GM19397 (cell line): ENCODE results near the gene ATP1A4.

ENCODE experiments used
- ATAC-seq: cut with Tn5 transposase; IDR thresholded peaks from one replicate; pipeline ENCODE4 v1.9.1; 2021; ENCODE audit warnings: mild to moderate bottlenecking, moderate library complexity; ENCODE audit not compliant: unreplicated experiment

ATP1A4 gene

DNA sequence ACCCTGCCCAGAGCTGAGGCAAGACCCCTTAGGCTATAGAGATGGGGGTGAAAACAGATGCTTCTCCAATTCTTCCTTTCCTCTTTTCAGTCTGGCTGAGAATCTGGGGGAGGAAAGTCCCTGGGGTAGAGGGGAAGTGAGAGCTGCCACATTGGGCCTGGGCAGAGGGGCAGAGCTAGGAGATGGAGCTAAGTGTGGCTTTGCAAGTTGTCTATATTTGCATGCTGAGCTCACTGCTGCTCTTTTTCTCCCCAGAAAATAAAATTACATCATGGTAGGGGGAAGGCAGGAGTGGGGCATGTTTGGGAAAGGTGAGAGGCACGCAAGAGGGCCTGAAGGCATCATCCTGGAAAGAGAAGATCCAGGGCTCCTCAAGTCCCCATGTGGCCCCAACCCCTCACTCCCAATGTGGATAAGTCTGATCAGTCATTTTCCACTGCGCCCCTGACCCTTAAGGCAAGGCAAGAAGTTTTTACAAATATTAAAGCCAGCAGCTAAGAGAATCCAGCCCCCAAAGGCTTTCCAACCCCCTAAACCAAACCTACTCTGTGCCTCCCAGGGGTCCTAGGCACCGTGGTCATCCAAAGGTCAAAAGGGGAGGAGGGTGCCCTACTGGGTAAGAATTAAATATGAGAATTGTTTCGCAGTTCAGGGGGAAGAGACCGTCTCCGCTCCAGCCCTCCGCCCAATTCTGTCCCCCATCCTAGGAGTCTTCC is 53.3 kb downstream of the ATP1A4 start:
- ATAC-seq: peak; percentile 57

DNA sequence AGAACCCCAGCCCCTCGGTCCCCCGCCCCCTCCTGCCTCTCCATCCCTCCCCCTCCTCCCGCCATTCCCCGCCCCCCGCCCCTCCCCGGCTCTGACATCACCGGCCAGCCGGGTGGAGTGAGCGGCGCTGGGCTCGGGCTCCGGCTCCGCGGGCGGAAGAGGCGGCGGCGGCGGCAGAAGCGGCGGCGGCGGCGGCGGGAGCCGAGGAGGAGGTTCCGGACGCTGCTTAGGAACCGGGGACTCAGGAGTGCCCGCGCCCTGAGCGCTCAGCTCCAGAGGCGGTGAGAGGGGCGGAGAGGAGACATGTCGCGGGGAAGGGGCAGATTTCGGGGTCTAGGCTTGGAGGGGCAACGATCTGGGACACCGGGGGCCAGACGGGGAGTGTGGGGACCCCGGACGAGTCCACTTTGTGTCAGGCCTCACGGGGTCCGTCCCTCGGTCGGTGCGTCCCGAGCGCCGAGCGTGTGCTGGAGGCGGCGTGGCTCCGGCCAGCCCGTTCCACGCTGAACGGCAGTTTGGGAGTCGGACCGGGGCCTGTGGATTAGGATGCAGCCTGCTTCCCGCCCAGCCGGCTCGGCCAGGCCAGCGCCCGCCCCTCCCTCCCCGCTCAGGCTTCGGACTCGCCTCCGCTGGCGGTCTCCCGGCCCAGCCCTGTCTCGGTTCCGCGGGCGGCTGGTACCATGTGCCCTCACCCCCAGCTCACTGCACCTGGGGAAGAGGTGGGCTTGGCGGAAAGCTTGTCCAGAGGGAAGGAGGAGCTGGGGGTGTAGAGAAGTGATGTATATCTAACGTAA is 54.0 kb downstream of the ATP1A4 start, which contains the start of gene PEA15:
Gene PEA15, plus strand, starts transcription at position 143 of the 794 bp plus-strand sequence. CDS start 6,161 bp downstream, outside the sequence.
- ATAC-seq: peak; percentile 52

GRCh38 chr1:160206036-160206389 is 54.6 kb downstream of the ATP1A4 start:
- ATAC-seq: no peak

- no peak for ATAC-seq
Observed at GRCh38 chr1:160206421-160207117, 55.2 kb downstream of the ATP1A4 start.

- ATAC-seq: no peak
Observed at GRCh38 chr1:160207118-160207650, 55.8 kb downstream of the ATP1A4 start.

DNA sequence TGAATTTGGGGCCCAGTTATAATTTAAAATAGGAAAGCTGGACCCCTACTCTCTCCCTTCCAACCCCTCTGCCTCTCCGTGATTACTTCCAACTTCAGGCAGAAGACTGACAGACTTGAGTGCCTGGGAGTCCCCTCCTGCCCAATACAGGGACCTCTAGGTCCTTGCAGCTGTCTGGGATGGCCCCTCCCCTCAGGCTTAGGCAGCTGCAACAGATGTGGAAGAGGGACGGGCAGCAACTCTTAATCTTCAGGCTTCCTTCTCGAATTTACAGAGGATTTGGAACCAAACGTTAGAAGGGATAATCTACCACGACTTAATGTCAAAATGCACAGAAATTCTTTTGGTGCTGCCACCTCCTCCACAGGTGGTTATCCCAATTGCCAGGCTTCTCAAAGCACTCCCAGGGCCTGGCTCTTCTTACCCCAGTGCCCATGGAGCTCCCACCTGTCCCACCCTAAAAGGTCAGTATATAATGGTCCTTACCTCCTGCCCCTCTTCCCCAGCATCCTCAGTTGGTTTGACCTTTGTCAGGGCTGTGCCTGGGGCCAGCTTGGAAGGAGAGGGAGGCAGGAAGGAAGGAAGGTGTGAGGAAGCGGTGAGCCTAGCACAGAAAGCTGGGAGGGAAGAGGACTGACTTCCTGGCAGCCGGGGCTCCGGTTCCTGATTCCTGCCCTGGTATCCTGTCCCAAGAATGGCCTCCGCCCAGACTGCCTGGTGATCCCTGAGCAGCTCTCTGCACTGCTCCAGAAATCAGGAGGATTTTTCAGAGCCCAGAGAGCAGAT is 56.6 kb downstream of the ATP1A4 start:
- no peak for ATAC-seq

- no peak for ATAC-seq
Observed at GRCh38 chr1:160208557-160209320, 57.3 kb downstream of the ATP1A4 start.

DNA sequence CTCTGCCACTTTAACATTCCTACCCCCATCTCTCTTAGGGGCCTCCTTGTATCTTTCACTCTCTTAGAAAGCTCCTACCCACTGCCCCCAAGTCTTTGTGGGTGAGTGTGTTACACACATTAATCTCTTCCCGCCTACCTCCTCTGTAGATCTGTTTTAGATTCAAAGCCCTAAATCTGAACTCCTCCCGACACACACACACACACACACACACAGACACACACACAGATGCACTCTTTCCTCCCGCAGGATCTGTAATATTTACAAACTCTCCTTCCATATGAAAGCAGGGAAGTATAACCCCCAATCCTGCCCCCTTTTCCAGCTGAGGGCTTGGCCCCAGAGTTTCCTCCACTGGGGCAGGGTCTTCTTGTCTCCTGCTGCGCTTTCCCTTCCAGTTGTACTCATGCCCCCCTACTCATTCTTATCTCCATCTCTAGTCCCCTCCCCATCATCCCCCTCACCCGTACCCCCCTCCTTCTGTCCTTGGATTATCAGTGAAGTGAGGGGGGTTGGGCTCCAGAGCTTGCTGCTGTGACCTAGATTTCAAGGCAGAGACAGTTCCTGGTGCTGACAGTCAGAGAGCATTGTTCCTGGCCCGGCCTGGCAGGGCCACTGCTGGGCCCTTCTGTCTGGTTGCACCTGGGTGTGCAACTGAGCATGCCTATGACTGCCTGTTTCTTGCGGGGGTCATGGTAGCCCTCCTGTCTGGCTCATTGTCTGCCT is 58.1 kb downstream of the ATP1A4 start:
- no peak for ATAC-seq

DNA sequence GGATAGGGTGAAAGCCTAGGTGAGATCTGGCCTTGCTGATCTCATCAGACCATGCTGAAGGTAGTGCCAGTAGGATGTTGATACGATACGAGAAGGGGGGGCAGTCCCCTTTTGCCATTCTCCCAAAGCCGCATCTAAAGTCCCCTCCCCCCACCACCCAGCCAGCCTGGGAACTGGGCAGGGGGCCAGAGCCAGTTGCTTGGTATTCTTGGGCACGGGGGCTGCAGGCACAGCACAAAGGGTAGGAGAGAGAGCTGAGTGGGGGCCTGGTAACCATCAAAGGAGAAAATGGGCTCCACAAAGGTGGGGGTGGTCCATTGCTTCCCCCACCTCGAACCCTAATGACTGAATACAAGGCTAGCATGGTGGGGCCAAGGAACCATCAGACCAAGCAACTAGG is 59.2 kb downstream of the ATP1A4 start:
- ATAC-seq: no peak

DNA sequence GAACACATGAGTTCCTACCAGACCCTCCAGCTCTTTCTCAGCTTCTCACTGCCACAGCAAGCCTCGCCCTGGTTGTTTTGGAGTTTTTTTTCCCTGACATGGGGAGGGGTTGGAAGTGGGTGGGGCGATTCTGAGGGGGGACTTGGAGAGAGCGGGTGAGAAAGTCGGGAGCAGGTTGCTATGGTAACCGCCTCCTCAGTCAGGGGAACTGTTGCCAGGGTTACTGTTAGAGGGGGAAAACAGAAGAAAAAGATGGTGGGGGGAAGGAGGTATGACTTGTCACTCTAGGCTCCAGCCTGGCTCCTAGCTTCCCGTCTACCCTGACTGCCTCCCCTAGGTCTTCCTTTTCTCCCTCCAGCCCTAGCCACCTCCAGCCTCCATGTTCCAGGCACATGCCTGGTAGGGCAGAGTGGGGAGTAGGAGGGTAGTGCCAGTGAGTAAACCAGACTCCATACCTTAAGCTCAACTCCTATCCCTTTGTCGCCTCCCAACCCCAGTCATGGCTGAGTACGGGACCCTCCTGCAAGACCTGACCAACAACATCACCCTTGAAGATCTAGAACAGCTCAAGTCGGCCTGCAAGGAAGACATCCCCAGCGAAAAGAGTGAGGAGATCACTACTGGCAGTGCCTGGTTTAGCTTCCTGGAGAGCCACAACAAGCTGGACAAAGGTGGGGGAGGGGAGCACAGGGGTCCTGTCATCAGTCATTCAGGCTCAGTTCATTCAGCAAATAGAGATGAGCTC is 59.8 kb downstream of the ATP1A4 start:
- no peak for ATAC-seq

DNA sequence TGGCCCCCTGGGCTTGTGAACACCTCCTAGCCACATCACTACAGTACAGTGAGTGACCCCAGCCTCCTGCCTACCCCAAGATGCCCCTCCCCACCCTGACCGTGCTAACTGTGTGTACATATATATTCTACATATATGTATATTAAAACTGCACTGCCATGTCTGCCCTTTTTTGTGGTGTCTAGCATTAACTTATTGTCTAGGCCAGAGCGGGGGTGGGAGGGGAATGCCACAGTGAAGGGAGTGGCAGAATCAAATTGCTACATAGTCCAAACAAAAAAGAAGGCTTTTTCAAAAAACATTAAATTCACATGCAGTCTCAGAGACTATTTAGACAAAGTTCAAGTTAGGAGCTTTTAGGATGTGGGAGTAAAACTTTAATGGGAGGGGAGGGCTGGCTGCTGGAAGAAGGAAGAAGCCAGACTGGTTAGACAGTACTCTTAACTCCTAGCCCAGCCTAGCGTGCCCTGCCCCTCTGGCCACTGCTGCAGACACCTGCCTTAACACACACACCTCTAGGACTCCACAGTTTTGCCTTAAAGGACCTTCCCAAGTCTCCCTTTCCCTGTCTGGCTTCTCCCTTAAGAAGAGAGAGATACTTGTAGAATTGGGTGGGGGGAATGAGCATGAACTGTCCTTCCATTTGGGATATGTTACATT is 63.2 kb downstream of the ATP1A4 start:
- ATAC-seq: no peak

DNA sequence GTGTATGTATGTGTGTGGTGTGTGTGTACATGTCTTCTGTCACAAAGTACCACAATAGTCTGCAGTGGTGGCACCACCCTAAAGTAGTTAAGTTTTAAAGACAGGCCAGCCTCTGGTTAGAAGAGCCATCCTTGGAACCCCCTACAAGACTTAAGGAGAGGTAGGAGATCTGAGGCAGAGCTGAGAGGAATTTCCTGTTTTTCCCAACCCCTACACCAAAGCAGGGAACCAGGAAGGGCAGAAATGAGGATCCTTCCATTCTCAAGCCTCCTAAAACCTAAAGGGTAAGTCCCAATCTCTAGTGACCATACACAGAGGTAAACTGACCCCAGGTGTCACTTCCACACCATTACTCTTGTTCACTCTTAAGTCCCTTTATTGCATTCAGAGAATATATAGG is 64.9 kb downstream of the ATP1A4 start:
- no peak for ATAC-seq

- ATAC-seq: no peak
Observed at GRCh38 chr1:160217481-160218051, 66.2 kb downstream of the ATP1A4 start.

DNA sequence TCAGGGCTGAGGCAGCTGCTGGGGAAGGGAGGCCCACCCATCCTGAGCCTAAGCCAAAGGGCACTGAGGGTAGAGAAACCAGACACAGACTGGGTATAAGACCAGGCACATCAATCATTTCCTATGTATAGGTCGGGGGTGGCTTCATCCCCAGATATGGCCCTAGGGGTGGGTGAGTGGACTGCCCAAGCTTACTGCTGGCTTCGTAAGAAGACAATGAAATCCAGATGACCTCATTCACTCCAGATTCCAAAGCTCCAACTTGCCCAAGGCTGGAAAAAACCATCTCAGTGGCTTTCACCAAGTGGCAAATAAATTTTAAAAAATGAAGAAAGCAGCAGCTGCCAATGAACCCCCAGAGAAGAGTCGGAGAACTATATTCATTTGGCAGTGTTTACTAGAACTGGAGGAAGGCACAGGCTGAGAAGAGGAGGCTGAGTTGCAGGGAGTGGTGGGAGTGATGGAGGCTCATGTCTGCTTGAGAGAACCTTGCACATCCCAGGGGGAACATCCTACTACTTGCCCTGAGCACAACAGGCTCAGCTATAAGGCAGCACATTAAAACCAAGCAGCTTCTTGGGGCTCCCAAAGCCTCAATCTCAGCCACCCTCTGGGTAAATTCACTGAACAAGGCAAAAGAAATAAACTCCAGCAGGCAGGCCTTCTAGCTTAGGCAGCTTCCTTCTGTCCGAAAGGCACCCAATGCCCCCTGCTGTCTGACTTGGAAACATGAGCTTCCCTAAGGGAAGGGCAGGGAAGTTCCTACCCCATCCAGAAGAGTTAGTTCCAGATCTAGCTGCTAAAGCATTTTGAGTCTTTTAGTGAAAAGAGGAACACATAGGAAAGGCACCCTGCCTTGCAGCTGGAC is 67.9 kb downstream of the ATP1A4 start:
- no peak for ATAC-seq

DNA sequence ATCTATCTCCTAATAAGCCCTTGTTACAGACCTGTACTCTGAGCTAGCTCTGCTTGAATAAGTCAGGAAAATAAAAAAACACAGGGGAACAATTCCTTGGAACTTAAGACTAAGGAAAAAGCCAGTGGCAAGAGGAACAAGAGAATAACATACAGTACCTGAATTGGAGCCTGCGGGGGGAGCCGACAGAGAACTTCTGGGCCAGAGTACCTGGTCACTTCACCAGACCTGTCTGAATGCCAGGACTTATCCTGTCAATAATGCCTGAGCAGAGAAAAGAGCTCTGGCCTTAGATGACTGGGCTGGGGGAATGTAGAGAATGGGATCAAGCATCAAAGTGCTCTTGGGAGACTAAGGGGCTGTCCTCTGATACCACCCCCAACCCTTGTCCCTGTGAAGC is 68.9 kb downstream of the ATP1A4 start:
- ATAC-seq: no peak

- ATAC-seq: no peak
Observed at GRCh38 chr1:160221089-160221488, 69.7 kb downstream of the ATP1A4 start.

- no peak for ATAC-seq
Observed at GRCh38 chr1:160222546-160222945, 71.1 kb downstream of the ATP1A4 start.
